Nephron progenitor cell (in vitro differentiated cells): ENCODE measurements around the gene WIF1.

ENCODE experiments used
- DNase-seq: peaks from one replicate; pipeline ENCODE4 v3.0.0; 2021
- H3K27ac Mint-ChIP-seq: 2 replicates; pipeline ENCODE4 v1.8.0; 2021; ENCODE audit warnings: mild to moderate bottlenecking, moderate library complexity, mixed read lengths
- H3K27me3 Mint-ChIP-seq: 2 replicates; pipeline ENCODE4 v1.8.0; 2021; ENCODE audit warnings: mild to moderate bottlenecking, low read depth, mixed read lengths; ENCODE audit not compliant: poor library complexity
- H3K36me3 Mint-ChIP-seq: 2 replicates; pipeline ENCODE4 v1.8.0; 2021; ENCODE audit warnings: low read depth, mixed read lengths
- H3K4me1 Mint-ChIP-seq: 2 replicates; pipeline ENCODE4 v1.8.0; 2021; ENCODE audit warnings: mixed read lengths
- H3K4me3 Mint-ChIP-seq: 2 replicates; pipeline ENCODE4 v1.8.0; 2021; ENCODE audit warnings: mild to moderate bottlenecking, moderate library complexity, mixed read lengths
- H3K9me3 Mint-ChIP-seq: 2 replicates; pipeline ENCODE4 v1.8.0; 2021; ENCODE audit warnings: mild to moderate bottlenecking, moderate library complexity, mixed read lengths
- TF ChIP-seq, protein P1 (sequence below): fragments of 200-600 bp; sonication (generic); IDR thresholded peaks from 2 replicates; pipeline ENCODE4 v1.5.0; 2021; ENCODE audit warnings: antibody characterized with exemption

Gene WIF1

GRCh38 chr12:65152012-65152411 is 30.9 kb upstream of the WIF1 start:
- no peak overlapping the region for H3K4me3 Mint-ChIP-seq
- TF ChIP-seq, protein P1, sequence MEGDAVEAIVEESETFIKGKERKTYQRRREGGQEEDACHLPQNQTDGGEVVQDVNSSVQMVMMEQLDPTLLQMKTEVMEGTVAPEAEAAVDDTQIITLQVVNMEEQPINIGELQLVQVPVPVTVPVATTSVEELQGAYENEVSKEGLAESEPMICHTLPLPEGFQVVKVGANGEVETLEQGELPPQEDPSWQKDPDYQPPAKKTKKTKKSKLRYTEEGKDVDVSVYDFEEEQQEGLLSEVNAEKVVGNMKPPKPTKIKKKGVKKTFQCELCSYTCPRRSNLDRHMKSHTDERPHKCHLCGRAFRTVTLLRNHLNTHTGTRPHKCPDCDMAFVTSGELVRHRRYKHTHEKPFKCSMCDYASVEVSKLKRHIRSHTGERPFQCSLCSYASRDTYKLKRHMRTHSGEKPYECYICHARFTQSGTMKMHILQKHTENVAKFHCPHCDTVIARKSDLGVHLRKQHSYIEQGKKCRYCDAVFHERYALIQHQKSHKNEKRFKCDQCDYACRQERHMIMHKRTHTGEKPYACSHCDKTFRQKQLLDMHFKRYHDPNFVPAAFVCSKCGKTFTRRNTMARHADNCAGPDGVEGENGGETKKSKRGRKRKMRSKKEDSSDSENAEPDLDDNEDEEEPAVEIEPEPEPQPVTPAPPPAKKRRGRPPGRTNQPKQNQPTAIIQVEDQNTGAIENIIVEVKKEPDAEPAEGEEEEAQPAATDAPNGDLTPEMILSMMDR, result no peak
- H3K4me1 Mint-ChIP-seq, result no peaks in the 10 kb centered on the region
- H3K9me3 Mint-ChIP-seq, result no peaks in the 10 kb centered on the region
- peaks cover 12% of the 10 kb centered on the region for H3K27me3 Mint-ChIP-seq
- H3K36me3 Mint-ChIP-seq, result no peaks in the 10 kb centered on the region
- no peak for DNase-seq
- H3K27ac Mint-ChIP-seq, result no peak overlapping the region

GRCh38 chr12:65147312-65147905 is 26.3 kb upstream of the WIF1 start:
- Mint-ChIP-seq H3K4me3 (no peak overlapping the region), H3K36me3 (no peaks in the 10 kb centered on the region), H3K27ac (no peak overlapping the region), H3K27me3 (peaks cover 20% of the 10 kb centered on the region), H3K9me3 (no peaks in the 10 kb centered on the region), H3K4me1 (no peaks in the 10 kb centered on the region)
- DNase-seq, result no peak
- TF ChIP-seq, protein P1, result no peak

DNA sequence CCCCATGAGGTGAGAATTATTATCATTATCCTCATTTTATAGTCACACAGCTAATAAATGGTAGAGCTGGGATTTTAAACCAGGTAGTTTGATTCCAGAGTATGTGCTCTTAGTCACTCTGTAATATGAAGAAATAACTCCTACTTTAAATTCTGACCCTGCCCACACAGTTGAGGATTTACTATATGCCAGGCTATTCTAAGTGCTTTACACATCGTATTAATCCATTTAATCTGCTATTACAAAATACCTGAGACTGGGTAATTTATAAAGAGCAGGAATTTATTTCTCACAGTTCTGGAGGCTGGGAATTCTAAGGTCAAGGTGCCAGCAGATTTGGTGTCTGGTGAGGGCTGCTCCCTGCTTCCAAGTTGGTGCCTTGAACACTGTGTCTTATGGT is 19.6 kb upstream of the WIF1 start:
- no peak for DNase-seq
- Mint-ChIP-seq H3K36me3 (peaks cover 5% of the 10 kb centered on the region), H3K4me3 (no peak overlapping the region), H3K9me3 (peaks cover 11% of the 10 kb centered on the region), H3K27me3 (peaks cover 28% of the 10 kb centered on the region), H3K4me1 (no peaks in the 10 kb centered on the region), H3K27ac (no peak overlapping the region)
- TF ChIP-seq, protein P1, result no peak

- Mint-ChIP-seq H3K36me3 (peaks cover 5% of the 10 kb centered on the region), H3K27me3 (peaks cover 27% of the 10 kb centered on the region), H3K27ac (no peak overlapping the region)
Observed at GRCh38 chr12:65139389-65139788, 18.3 kb upstream of the WIF1 start.

GRCh38 chr12:65133879-65134278 is 12.8 kb upstream of the WIF1 start:
- H3K27me3 Mint-ChIP-seq, result peaks cover 34% of the 10 kb centered on the region
- TF ChIP-seq, protein P1, result no peak
- H3K27ac Mint-ChIP-seq, result no peak overlapping the region
- no peaks in the 10 kb centered on the region for H3K4me1 Mint-ChIP-seq
- H3K36me3 Mint-ChIP-seq, result peaks cover 5% of the 10 kb centered on the region
- H3K9me3 Mint-ChIP-seq, result peaks cover 16% of the 10 kb centered on the region
- H3K4me3 Mint-ChIP-seq, result no peak overlapping the region
- no peak for DNase-seq

More at GRCh38 chr12:65139389-65139788, 18.3 kb upstream of the WIF1 start:
- no peaks in the 10 kb centered on the region for H3K4me1 Mint-ChIP-seq
- TF ChIP-seq, protein P1, result no peak
- H3K4me3 Mint-ChIP-seq, result no peak overlapping the region
- peaks cover 16% of the 10 kb centered on the region for H3K9me3 Mint-ChIP-seq
- no peak for DNase-seq

DNA sequence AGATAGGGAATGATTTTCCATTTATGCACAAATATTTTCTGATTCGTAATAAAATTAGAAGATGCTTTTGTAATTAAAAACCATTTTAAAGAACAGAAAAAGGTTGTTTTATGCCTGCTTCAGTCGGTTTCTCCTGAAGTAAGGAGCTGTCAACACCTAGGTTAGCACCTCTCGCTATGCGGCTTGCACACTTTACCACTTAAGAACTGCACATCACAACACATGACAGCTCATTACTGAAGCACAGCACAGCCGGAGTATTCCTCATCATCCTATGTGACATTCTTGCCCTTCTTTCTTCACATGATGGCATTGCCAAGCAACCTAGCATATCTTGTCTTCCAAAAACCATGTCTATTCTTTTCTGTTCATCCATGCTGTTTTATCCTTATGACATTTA is 5.4 kb upstream of the WIF1 start:
- Mint-ChIP-seq H3K27ac (no peak overlapping the region), H3K9me3 (no peaks in the 10 kb centered on the region), H3K27me3 (peaks cover 22% of the 10 kb centered on the region), H3K36me3 (no peaks in the 10 kb centered on the region), H3K4me1 (peaks cover 6% of the 10 kb centered on the region), H3K4me3 (no peak overlapping the region)
- DNase-seq, result no peak
- TF ChIP-seq, protein P1, result no peak
